Activated CD4-positive, alpha-beta T cell treated with anti-CD3 and anti-CD28 coated beads, Interleukin-10, Interleukin-2, amounts not matched to agents 100 ng/mL and 50 ng/mL, durations not matched to agents 16 hours and 8 hours (primary cell): Measurements from ENCODE around the gene LTBP1.
"Not testable (repeated sequence)": the region's sequence is repeated elsewhere in the genome, so short reads cannot be mapped to it uniquely, and the experiment has no call there.

ENCODE experiments used
- DNase-seq: peaks from one replicate; pipeline ENCODE4 v3.0.0-alpha.2; 2020

The LTBP1 gene

DNA sequence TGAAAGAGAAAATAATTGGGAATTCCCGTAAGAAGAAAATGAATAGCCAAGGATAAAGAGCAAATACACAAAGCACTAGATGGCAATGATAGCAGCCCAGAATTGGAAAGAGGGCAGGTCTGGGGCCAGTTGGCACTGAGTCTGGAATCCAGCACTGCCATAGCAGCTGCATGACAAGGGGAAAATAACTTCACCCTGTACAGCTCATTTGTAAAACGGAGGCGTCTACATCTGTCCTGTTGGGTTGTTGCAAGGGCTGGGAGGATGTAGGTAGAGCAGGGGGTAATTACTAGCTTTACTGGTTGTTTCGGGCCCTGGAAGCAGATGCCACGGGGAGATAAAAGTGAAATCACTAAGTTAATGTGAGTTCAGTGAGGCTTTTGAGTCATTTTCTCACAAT lies 419.7 kb downstream of the LTBP1 start:
- DNase-seq, result peak; percentile 26

DNA sequence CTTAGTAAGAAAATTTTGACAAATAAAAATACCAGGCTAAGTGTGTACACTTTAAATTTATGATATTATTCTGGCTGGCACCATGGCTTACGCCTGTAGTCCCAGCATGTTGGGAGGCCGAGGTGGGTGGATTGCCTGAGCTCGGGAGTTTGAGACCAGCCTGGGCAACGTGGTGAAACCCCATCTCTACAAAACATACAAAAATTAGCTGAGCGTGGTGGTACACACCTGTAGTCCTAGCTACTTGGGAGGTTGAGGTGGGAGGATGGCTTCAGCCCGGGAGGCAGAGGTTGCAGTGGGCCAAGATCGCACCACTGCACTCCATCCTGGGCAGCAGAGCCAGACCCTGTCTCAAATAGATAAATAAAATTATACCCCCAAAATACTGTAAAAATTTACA lies 421.8 kb downstream of the LTBP1 start:
- not testable (repeated sequence) for DNase-seq

DNA sequence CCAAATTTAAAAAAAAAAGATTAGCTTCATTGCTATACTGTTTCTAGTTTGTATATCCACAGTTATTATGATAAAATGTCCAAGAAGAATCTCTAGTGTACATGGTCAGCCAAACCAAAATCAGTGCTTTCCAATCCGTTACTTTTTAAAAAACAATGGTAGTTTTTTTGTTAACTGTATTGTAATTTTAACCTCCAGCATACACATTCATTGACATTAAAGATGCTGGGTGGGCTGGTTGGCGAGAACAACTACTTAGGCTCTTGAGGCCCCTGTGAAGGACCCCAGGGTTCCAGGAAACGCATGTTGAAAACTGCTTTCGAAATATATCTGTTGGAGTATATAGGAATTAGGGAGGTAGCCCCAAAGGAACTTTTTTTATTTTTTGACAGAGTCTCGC lies 422.4 kb downstream of the LTBP1 start:
- DNase-seq, result no peak

DNA sequence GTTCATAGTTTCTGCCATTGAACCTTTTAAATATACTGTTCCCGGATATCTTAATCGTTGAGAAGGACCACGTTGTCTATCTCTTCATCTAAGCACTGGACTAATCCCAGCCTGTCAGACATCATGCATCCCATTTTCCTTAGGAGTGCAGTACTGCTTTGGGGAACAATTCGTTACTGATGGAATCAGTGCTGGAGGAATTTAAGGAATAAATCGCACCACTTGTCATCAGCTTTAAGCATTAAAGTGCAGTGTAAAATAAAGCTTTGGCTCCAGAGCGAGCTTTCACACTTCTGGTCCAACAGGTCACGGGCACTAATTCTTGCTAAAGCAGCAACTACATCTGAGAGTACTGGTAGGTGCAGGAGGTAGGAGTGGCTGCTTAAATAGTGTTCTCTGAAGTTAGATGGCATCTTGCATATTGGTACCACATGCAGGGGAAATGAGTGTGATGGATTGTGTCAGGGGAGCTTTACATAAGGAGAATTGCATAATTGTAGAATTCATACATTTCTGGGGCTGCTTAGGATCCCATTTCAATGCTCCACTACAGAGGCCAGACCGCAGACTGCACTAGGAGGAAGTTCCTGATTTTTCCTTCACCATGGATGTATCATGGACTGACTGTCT lies 424.0 kb downstream of the LTBP1 start:
- no peak for DNase-seq

DNA sequence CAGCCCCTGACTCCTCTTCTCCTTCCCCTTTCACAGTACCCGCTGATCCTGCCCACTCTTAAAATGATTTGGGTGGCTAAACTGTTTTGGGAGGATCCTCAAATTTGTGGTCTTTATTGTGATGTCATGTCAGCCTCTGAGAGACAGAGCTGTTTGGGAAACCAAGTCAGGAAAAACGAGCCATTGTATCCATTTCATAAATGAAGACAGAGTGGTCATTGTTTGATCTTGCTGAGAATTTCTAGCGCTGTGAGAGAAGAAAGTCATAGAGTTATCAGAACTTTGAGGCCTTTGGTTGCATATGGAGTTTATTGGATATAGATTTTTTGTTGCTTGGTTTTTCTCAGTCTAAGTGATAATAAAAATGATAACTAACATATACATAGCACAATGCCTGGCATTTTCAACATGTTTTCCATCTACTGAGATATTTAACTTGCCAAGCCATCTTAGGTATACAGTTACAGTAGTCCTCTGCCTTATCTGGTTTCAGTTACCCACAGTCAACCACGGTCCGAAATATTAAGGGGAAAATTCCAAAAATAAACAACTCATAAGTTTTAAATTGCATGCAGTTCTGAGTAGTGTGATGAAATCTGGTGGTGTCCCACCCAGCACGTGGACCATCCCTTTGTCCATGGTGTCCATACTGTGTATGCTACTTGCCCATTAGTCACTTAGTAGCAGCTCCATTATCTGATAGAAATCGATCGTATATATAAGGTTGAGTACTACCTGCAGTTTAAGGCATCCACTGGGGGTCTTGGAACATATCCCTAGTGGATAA lies 424.7 kb downstream of the LTBP1 start:
- DNase-seq, result no peak

DNA sequence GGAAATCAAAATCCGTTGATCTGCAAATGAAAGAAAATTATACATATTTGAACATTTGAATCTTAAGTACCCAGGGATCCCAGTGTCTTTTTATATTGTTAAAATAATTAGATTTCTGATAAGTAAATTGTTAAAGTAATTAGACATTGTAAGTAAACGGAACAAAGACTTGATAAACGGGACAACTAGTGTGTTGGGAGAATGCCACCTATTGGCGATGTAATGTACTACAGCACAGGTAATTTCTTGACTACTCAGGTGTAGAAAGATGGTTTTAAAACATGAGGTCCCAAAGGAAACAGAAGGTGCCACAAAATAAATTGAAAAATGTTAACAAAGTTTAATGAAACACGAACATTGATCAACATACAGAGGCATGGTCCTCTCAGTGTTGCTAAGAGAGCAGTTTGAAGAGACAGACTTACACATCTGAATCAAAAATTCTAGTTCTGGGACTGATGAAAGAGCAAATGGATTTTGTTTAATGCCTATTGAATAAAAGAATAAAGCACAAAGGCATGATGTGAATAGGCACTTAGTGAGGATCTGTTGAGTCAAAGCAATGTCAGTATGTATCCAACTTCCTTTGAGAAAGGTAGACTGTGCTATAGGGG lies 426.3 kb downstream of the LTBP1 start:
- peak; percentile 58 for DNase-seq

DNA sequence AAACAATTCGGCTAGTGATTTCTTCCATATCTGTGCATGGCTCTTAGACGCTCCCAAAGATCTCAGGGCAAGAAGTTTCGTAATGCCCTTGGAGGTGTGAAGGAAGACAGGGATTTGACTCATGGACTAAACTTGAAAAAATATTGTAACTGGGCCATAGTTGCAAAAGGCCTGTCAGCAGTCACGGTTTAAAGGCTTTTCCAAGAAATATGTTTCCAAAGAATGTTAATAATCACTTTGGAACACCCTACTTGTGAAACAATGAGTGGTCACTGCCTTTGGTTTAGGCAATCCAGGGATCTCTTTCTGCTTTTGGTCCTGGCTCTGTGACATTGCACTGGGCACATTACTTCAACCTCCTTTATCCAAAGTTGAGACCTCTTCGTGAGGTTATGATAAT lies 427.2 kb downstream of the LTBP1 start:
- no peak for DNase-seq

DNA sequence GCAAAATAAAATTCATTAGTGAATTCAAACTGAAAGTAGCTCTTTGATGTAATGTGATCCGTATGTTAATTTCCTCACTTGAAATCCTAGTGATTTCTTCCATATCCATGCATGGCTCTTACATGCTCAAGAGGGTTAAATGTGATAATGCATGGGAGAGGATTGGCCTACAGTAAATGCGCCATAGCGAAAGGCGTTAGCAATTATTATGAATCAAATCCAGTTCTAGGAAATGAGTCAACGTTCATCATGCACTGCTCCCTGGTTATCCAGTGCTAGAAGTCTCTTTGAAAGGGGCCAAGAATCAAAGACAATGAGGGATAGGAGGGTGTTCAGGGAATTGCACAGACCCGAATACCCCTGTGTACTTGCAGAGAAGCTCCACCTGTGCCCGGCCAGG lies 428.3 kb downstream of the LTBP1 start:
- DNase-seq, result no peak

DNA sequence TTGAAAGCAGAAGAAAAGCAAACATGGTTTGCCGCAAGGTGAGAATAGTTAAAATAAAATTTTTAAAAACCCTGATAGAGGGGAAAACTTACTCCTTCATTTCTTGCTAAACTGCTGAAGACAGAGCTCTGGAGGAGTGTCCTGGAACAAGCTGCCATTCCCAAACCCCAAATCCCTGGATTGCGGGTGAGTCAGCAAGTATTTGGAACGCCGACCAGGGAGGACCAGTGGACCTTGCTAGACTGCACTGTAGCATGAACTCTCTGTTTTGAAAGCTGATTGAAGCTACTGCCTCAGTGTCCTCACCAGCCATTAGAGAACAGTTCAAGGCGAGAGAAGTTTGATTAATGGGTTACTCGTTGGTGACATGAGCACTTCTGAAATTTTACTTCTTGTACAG lies 430.3 kb downstream of the LTBP1 start:
- DNase-seq, result no peak

DNA sequence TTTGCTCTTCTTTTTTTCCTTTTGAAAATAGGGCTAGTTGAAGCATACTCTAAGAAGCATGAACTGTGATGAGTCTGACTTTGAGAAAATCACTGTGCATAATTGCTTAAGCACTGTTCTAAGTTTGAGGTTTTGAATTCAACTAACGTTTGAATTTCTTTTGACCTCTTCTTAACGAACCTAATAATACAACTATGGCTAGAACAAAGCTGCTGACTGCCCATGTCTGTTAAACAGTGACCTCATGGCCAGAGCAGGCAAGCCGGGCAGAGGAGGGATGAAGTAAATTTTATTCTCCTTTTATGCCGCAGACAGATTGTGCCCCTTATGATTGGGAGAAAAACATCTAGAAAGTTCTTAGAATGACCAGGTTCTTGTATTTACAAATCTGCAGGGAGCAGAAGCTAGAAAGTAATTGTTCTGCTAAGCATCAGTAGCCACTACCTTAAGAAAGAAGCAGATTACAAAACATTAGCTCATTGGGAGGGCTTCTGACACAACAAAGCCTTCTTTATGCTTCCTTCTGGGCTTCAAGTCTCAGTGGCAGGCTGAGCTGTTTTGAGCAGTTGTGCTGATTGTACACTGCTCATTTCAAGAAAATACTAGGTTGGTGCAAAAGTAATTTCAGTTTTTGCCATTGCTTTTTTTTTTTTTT lies 431.9 kb downstream of the LTBP1 start:
- DNase-seq, result no peak

DNA sequence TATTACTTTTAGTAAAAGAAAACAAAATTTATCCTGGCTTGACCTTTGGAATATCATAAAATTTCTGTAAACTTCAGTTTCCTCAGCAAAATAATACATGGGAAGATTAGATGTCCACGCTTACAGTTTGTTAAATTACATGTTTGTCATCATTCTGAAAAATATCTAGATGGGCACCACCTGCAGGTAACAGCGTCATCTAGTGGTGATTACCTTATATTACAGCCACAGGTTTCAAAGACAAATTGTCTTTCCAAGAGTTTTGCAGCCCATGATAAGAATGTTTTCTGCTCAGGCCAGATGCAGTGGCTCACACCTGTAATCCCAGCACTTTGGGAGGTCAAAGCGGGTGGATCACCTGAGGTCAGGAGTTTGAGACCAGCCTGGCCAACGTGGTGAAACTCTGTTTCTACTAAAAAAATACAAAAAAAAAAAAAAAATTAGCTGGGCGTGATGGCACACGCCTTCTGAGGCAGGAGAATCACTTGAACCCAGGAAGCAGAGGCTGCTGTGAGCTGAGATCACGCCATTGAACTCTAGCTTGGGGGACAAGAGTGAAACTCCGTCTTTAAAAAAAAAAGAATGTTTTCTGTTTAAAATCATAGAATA lies 433.4 kb downstream of the LTBP1 start:
- peak; percentile 28 for DNase-seq

DNA sequence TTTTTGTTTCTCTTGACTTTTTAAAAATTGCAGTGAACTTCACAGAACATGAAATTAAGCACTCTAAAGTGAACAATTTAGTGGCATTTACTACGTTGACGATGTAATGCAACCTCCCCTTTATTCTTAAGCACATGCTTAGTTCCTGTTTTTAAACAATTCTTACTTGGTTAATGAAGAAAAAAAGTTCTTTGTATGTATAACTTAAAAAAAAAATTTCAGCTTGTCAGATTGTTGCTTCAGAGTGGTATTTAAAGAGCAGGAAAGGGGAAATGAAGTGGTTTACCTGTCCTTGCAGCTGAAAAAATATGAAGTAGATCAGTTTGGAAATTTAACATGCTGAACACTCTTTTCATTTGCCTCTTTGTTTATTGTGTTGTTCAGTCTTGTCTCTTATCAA lies 434.0 kb downstream of the LTBP1 start:
- DNase-seq, result no peak

DNA sequence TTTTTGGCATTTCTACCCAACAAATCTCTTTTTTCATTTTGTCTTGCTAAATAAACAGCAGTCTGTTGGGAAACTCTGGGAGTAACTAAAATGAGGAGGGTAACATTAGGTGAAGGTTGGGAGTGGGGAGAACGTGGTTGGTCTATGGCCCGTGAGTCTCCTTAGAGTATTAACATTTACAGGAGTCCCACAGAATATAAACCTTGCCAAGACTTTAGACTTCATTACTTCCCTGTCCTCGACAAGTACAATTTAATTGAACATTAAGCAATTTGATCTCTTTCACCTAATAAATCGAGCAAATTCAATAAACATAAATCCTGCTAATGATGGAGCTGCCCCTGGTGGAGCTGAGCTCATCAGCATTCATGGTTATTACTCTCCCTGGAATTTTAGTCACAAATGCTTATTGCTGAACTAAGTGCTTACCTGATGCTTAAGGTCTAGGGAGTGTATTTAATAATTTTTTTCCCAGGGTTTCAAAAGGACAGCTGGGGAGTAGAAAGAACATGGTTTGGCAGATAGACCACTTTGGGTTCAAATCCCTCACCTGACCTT lies 434.6 kb downstream of the LTBP1 start:
- DNase-seq, result no peak

DNA sequence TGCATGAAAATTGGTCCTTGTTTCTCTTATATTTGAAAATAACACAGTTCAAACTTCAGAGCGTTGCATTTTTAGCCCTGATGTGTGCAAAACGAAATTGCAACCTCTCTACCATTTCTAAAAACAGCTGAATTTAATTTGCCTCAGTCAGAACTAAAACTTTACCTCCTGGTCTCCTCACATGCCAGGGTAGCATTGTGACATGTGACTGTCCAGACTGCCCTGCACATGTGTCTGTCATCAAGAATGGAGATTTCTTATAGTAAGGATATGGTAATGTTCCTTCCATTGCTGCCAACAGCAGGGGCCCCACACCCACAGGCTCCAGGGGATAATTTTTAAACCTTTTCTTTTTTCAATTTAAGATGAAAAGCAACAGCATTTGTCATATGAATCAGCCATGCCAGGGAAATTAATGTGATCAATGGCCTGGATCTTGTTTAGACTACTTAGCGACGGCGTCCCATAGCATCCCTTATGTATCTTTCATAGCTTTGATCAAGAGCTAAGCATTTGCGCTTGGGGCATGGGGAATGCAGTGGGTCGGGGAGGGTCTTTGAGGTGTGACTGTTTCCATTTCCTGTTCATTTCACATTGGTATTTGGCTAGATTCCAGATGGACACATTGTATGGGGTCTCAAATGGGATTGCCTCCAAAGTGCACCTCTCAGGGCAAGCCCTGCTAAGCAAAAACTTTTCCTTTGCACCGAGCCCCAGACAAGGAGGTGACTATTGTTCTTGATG lies 437.3 kb downstream of the LTBP1 start:
- no peak for DNase-seq

DNA sequence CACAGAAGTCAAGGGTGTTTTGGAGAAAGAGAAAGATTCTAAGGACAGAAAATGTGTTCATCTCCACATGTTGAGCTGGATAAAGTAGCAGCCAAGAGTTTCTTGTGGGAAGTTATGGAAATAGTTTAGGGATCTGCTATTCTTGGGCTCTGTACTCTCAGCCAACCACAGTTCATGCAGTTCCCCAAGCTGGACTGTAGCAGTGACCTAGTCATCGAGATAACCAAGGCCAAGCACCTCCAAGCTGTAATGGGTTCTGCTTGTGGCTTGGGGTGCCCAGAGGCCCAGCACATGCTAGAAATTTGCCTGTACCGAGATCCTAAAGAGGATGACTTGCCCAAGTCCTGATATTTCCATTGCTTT lies 437.8 kb downstream of the LTBP1 start:
- DNase-seq, result no peak

DNA sequence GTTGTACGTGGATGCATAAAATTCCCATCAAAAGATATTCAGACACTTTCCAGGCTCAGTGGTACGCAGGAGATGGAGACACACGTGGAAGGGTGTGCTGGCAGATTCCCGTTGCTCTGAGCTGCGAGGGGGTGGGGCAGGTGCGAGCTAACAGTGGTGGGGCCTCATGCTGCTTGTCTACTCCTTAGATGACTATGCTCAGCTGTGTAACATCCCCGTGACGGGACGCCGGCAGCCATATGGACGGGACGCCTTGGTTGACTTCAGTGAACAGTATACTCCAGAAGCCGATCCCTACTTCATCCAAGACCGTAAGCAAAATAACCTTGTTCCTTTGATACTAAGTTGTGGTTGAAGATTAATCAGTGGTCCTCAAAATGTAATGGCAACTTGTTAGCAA lies 442.2 kb downstream of the LTBP1 start:
- DNase-seq, result no peak

DNA sequence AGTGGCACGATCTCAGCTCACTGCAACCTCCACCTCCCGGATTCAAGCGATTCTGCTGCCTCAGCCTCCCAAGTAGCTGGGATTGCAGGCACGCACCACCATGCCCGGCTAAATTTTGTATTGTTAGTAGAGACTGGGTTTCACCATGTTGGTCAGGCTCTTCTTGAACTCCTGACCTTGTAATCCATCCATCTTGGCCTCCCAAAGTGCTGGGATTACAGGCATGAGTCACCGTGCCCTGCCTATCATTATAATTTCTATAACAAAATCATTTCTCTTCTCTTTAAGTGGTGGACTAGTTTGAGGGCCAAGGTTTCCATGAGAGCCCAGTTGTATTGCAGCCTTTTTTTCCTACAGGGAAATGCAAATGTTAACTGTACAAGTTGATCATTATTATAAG lies 442.9 kb downstream of the LTBP1 start:
- not testable (repeated sequence) for DNase-seq

DNA sequence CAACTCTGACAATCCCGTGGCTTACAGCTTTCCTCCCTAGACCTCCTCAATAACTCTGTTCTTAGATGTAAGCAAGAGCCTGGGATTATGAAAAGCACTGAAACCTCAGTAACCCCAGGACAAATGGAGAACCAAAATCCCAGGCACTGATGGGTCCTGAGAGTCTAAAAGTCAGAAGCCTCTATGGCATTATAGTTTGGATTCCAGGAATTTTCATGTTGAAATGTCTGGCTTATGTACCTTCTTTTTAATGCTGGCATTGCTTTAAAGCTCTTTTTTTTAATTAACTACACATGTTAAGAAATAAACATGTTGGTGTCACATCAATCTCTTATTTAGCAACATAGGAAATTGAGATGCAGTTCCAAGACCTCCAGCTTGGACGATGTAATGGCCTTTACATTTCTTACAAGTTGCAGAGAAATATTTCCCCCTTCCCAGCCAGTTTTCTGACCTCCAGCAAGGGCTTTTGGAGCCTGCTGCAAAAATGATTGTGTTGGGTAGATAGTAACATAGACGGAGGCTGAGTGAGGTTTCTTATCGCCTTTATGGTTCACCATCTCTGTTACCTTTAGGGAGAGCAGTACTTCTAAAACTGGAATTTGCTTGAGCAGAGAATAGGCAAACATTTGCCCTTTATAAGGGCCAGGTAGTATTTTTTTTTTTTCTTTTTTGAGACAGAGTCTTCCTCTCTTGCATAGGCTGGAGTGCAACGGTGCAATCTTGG lies 444.9 kb downstream of the LTBP1 start:
- DNase-seq, result no peak

DNA sequence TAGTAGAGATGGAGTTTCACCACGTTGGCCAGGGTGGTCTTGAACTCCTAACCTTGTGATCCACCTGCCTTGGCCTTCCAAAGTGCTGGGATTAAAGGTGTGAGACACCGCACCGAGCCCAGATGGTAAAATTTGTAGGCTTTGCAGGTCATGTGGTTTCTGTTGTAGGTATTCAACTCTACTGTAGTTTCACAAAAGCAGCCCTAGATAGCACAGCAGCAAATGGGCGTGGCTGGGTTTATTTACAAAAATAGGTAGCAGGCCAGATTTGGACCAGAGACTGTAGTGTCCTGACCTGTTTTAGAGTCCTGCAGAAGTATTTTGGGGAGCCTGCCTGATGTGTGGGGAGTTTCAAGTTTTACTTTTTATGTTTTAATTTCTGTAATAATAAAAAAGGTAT lies 445.6 kb downstream of the LTBP1 start:
- no peak for DNase-seq

DNA sequence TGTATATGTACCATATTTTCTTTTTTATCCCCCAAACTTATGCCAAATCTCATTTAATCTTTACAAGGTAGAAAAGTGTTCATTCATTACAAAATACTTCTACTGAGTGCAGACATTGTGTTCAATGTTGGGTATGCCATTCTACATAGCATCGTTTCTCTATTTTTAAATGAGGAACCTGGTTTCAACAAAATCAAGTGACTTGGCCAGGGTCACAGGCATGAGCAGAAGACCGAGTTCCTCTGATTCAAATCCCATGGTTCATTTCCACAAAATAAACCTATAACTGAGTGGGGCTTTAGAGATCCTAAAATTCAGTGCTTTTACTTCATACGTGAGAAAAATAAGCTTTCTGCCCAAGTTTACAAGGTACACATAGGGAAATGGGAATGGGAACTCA lies 448.3 kb downstream of the LTBP1 start:
- no peak for DNase-seq

DNA sequence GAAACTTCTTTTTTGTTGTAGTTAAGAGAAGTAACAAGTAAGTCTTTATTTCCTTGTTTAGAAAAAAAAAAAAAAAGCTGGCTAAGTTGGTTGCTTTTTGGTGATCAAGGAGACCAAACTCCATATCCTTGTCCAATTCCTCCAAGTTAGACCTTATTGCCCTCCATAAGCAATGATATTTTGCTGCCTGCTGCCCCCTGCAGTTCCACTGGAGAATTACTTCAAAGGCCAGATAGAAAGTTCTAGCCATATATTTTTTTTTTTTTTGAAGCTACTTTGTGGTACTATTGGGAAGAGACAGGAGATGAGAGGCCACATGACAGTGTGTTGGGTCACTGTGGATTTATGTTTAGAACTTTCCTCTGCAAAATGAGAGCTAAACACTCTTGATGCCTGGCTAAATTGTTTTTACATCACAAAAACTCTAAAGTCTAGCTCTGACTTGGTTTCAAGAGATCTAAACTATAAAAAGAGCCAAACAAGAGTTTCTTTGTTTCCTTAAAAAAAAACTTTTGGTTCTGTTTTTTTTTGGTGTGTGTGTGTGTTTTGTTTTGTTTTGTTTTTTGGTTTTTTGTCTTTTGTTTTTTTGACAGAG lies 449.0 kb downstream of the LTBP1 start:
- DNase-seq, result peak; percentile 64
